ENCODE data around the gene FHOD3.
"Not testable (repeated sequence)": the region's sequence is repeated elsewhere in the genome, so short reads cannot be mapped to it uniquely, and the experiment has no call there.

FHOD3 gene

DNA sequence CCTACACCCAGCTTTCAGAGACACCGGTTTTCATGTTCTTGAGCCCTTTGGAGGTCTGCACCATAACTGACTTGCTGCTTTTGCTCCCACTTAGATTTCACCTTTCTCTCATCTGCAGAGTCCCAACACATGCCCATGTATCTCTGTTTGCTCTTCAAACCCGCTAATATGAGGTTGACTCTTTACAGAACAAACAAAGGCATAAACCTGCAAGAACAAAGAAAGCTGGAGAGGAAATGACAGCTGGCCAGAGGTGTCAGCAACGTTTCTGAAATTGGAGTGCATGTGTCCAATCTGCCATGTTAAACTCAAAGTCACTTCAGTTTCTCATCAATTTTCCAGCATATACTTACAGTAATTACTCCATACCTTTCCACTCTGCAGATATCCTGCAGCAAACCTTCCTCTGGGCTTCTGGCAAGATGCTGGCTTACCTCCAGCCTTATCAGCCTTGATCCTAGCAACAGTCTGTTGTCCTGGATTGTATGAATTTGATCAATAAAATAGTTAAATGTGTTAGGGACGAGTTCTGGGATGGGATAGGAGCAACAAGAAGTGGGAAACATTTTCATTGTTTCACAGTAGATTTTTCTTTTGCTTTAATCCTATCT lies 157.4 kb downstream of the FHOD3 start:
- DNase-seq = no peak

DNA sequence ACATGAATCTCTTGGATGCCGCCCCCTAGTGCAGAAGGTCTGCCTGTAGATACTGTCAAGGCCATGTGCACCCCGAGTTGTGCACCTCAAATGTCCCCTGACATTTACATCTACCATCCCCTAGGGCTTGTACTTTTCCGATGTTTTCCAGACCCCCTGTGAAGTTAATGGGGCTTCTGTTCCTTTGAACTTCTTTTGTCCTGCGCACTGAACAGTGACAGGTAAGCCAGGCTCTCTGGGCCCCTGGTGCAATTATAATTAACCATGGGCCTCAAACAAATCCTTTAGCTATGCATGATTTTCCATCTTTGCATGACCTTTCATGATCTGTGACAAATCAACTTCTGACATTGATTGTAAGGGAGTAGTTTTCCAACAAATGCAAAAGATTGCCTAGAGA lies 158.4 kb downstream of the FHOD3 start:
- no peak for DNase-seq

DNA sequence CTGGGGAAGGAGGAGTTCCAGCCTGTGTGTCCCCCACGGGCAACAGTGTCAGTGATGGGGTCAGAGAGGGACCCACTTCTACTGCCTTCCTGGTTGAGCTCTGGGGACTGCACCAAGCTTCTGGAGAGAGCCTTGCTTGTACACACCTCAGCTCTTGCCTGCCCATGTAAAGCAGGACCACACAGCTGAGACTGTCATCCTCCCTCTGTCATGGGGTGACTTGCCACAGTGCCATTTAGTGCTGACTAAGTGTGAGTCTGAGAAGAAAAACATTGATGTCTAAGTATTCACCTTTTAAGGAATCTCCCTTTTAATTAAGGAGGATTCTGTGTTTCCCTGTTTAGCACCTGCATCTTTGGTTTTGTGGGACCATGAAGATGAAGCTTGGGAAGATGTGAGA lies 159.1 kb downstream of the FHOD3 start:
- DNase-seq = no peak

DNA sequence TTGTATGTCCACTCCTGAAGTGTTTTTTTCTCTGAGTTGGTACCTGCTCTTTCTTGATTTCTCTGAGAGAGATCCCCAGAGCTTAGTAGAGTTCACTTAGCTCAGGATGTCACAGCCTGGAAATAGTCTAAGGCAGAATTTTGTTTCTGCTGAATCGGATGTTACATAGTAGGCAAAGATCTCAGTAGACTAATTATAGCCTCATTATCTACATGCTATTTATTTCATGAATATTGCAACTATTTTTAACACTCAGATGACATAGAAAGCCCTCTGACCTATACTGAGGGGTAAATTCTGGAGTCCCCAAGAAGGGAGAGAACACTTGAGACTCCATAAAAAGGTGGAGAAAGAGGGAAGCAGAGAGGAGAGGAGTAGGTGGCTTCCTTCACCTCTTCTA lies 160.2 kb downstream of the FHOD3 start:
- DNase-seq = no peak

DNA sequence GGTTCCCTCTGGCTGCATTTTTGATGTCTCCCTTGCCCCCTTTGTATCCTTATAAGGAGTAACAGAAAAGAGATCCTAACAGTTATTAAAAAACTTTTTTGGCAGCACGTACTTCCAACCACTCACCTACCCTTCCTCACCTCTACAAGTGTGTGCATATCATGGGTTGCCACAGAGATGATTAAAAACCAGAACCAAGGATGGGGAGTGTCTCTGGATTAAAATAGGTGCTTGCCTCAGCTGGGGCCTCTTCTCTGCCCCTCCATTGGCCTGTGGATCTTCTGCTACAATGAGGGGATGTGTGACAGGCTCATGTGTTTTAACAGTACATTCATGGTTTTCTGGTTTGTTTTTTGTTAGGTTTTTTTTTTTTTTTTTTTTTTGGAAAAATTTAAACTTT lies 160.8 kb downstream of the FHOD3 start:
- no peak for DNase-seq

DNA sequence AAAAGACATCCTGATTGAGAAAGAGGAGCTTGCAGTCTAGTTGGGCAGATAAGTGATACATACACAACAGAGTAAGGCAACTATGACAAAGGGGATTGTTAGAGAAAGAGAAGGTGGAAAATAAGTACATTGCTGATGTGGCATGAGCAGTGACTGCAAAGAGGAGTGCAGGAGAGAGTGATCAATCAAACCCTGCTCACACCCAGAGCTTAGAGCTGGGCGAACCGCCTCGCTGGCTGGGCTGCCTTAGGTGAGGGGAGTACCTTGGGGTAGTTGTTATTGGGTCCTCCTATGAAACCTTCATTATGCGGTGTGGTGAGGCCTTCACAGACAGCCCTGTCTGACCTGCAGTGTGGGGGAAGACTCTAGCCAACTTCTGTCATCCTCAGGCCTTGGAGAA lies 161.7 kb downstream of the FHOD3 start:
- no peak for DNase-seq

DNA sequence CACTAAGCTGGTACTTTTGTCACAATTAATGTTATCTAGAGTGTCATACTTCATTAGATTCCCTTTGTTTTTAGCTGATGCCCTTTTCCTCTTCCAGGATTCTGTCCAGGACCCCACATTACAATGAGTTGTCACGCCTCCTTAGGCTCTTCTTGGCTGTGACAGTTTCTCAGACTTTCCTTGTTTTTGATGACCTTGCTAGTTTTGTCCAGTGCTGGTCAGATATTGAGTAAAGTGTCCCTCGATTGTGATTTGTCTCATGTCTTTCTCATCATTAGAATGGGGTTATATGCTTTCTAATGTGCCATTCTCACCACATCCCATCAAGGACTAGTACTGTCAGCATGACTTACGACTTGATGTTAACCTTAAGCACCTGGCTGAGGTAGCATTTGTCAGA lies 162.3 kb downstream of the FHOD3 start:
- DNase-seq = no peak

DNA sequence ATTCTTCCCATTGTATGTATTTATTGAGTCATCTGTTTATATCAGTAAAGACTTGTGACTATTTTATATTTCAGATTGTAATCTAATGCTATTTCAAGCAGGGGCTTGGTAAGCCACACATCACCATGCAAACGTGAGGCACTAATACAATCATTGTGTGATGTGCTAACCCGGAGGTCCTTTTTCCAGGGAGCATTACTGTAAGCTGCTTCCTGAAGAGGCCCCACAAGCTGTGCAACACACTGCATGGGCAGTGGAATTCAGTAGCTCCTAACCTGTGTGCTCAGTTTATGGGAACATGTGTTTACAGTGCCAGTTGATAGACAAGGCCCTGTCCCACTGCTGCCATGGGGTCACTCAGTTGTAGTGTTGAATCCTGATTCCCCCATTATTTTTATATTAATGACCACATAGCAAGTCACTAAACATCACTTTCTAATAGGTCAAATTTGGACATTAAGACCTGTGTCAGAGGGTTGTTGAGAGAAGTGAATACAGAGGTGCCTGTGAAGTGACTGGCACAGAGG lies 162.9 kb downstream of the FHOD3 start:
- DNase-seq = no peak

DNA sequence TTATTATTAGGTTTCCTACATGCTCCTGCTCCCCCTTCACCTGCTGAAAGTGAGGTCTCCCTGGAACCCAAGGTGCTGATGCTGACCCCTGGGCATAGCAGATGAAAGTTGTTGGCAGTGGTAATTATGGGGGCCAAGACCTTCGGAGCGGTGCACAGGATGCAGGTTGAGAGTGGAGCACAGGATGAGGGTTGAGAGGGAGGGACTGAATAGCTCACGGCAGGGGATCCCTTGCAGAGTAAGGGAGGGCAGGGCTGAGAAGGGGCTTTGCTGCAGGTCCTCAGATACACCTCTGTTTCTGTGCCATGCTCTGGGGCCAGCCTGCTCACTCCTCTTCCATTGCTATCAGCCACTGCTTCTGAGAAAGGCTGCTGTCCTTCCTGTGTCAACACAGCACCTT lies 163.3 kb downstream of the FHOD3 start:
- no peak for DNase-seq

DNA sequence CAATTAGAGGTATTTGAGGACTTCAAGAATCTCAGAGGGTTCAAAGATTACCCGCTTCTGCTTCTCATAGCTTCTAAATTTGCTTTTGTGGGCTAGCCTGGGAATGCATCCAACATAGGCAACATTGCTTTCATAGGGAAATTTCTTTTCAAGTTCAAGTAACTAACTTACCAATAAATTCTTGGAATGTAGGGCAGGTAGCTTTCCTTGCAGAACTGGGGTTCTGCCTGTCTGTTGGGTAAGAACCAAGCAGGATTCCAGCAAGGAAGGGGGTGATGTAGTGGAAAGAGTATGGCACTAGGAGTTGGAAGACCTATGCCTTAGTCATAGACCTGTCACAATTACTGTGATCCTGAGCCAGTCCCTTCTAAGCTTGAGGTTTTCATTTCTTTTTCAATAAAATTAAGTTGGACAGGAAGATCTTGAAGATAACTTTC lies 164.1 kb downstream of the FHOD3 start:
- DNase-seq = no peak

DNA sequence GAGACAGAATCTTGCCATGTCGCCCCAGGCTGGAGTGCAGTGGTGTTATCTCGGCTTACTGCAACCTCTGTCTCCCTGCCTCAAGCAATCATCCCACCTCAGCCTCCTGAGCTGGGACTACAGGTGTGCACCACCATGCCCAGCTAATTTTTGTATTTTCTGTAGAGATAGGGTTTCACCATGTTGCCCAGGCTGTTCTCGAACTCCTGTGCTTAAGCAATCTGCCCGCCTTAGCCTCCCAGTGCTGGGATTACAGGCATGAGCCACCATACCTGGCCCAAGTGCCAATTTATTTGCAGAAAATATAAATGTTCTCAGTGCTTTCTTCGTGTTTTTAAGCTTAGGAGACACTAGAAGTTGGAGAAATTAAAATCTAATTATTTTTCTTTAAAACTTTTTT lies 166.0 kb downstream of the FHOD3 start:
- DNase-seq = not testable (repeated sequence)

DNA sequence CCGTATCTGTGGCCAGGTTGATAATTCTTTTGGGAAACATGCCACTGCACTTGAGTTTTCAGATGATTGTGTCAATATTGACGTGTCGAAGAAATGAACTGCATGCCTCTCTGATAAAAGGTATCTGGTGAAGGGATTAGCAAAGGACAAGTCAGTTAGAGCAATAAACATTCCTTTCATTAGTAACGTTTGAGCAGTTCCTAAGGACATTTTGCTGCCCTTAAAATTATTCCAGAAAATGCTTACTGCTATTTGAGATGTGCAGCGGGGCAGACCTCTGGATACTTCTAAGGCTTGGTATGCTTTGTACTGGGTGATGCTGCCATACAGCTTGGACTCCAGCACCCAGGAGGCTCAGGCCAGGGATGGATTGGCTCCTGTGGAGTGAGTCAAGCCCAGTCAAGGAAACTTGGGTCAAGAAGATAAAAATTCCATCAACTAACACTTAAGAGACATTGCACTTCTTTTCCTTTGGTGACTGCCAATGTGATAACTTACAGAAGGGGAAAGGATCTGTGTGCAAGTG lies 166.7 kb downstream of the FHOD3 start:
- DNase-seq = no peak

DNA sequence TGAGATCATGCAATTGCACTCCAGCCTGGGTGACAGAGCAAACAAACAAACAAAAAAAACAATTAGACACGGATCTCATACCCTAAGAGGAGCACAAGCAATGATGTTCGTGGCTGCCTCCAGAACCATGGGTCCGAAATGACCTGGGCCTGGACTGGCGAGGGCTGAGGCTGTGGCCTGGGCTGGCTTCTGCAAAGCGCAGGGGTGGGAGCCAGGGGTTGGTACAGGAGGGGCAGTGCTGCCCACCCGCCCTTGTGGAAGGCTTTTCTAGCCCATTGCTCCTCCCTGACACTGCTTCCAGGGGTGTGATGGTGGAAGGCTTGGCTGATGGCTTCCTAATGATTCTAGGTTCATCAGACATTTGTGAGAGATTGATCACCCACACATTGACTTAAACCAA lies 167.8 kb downstream of the FHOD3 start:
- DNase-seq = no peak

DNA sequence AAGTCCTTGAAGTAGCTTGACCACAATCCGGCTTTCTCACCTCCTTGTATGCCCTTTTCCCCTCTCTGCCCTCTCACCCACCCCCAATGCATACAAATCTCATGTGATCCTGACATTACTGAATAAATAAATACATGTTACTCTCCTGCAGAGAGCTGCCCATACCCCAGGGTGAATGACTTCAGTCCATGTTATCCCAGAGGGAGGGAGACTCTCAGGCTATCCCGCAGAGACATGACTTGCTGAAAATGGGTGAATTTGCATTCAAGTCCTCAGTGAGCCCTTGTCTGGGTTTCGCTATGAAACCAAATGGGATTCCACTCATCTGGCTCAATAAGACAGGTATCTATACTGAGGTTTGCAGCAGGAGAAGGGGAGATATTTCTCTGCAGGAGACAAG lies 168.5 kb downstream of the FHOD3 start:
- no peak for DNase-seq

DNA sequence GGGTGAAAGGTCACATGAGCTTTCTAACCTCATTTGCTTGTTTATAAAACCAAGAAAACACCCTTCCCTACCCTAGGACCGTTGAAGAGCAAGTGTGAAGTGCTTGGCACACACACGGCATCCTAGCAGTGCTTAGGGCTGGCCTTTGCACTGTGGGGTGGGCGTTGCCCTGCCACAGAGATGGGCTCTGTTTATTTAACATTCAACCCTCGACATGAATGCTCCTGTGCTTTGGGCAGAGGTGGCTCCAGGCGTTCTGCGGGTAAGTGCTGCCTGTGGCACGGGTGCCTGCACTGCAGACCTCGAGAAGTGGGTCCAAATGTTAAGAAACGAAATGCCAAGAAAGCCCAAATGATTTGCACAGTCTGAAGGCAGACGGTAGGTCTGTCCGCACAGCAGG lies 170.1 kb downstream of the FHOD3 start:
- no peak for DNase-seq

DNA sequence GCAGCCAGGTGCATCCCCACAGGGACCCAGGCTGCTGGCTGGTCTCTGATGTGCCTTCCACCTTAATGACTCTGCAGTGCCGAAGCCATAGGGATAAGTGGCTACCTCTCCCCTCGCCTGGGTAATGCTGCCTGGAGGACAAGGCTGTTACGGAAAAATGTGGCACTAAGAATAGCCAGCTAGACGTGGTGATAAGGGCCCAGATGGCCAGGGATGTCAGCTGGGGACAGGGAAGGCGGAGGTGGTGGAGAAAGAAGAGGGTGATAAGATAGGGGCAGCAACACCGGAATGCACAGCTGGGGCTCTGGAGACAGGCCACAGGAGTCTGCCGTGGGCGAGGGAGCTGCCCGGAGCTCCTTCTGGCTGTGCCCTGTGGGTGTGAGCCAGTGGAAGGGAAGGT lies 170.6 kb downstream of the FHOD3 start:
- no peak for DNase-seq

DNA sequence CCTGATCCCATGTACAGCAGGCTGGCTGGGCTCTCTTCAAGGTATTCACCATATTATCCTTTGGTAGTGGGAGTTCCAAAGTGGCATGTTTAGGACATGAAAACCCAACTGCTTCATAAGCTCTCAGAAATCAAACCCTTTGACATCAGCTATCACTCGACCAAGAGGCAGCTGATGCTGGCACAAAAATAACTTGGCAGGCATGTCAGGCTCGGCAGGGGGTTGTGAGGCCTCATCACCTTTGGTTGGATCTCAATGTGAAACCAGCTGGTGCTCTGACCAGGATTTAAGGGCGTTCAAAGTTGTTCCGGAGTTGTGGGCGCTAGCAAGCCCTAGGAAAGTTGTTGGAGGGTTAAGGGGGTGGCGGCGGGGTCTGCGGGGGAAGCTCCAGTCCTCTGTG lies 171.9 kb downstream of the FHOD3 start:
- DNase-seq = no peak

DNA sequence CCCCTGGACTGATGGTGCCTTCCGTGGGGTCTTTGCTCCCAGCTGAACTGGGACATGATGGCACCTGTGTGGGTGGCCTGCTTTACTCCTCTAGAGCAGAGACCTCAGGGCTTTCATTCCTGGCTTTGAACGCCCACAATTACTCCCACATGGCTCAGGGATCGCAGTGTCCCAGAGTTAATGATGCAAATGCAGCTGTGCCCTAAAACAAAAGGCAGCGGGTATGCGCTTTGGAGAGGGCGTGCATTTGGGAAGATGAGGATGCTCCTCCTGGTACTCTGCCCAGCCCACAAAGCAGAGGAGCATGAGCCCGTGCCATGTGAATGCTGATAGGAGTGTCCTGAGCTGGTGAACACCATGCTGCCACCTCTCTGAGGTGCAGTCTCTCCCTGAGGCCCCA lies 173.4 kb downstream of the FHOD3 start:
- no peak for DNase-seq

DNA sequence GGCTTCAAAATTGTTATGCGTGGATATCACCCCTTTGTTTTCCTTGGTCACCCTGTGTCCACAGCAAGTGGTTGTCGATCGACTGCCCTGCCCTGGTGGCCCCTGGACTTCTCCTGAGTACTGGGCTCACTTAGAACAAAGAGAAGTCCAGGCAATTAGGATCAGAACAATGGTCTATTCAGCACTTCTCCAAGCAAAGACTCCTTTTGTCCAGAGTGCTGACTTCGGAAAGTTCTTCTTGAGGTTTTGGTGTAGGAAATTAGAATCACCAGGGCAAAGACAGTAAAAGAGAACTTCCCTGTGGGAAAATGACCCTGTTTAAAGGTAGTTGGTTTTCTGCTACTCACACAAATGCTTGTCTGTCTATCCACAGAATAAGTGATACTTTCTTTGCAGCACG lies 173.9 kb downstream of the FHOD3 start:
- no peak for DNase-seq

DNA sequence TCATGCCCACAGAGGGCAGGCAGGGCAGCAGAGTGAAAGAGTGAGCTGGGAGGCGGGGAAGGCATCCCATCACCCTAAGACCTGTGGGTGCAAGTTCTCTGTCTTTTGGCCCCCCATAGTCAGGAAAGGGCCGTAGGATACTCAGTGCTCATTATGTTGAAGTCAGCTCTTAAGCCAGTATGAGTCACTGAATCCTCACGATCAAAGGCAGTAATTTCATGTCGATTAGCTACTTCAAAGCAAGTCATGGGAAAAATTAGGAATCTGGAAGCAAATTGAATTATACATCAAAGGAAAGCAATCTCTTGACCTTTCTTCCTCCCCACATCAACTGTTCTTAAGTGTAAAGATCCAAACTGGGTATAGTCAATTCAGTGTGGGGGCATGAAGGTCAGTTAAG lies 178.9 kb downstream of the FHOD3 start:
- no peak for DNase-seq

DNA sequence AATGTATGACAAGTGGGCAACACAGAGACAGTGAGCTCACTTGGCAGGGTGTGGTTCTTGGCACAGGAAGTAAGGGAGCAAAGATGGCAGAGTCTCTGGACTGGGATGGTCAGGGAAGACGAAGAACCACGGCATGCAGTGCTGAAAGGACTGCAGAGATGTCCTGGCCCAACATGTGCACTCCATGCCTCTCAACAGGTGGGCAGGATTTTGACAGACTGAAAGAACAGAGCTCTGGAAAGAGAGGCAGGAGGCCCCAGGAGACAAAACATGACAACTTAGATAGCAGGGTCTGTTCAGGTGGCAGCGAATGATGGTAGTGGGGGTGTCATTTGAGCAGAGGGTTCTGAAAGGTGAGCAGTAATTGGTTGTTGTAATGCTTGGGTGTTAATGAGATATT lies 180.3 kb downstream of the FHOD3 start:
- DNase-seq = no peak

DNA sequence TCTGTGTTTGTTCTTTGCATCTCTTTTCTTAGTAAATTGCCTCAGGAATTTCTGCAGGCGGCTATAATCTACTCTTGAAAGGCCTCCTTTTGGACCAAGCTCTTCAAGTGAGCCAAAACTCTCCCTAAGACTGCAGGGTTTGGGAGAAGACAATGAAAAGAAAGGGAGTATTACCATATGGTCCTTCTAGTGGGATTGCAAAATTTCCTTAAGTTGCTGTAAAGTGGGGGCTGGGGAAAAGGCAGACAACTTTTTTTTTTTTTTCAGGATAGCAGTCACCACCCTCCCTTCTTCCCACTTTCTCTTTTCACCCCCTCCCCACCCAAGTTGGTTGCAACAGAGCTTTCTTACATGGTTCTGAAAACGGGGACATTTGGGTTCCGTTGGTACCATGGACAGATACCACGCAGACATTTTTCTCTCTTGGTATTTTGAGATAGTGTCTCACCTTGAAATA lies 183.7 kb downstream of the FHOD3 start:
- no peak for DNase-seq

DNA sequence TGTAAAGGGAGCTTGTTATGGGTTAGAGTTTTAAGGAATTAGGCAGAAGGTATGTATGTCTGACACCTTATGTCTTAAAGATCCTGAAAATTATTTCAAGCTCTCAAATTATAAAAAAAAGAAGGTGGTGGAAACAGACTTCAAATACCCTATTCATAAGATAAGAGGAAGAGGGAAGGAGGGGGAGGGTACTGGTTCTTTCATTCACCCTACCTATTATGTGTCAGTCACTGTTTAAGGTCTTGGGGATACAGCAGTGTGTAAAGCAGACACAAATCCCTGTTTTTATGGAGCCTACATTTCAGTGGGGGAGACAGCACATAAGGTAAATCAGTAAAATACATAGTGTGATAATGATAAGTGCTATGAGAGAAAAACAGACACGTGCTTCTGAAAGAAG lies 184.4 kb downstream of the FHOD3 start:
- DNase-seq = no peak

DNA sequence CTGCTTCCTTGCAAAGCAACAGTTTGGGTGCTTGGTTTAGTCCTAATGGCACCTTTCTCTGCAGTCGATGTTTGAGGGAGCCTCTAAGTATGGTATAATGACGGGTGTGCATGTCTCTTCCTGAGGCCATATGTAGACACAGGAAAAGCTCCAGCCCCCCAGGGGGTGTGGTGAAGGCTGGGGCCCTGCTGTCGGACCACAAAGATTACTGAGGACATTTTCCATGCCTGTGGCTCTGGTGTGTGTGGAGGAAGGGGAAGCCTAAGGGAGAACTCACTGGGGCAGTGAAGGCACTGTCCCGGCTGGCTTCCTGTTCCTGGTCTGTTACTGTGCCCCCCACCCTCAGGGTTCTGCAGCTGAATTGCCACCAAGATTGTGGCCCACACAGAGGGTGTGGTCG lies 187.1 kb downstream of the FHOD3 start:
- no peak for DNase-seq

DNA sequence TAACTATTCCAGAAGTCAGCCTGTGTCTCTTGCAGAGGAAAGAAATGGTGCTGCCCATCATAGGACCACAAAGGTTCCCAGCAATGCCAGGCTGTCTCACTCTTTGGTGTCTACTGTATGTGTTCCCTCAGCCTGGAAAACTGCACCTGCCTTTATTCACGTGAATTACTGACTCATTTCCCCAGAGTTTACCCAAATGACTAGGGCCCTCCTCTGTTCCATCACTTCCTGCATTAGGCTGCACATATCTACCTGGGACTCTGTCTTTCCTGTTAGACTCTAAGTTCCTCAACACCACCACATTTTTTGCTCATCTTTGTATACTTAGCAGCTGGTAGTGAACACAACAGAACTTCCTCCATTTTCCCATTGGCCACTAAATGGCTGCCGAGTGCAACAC lies 188.3 kb downstream of the FHOD3 start:
- no peak for DNase-seq

All from central memory CD4-positive, alpha-beta T cell (primary cell).